Nephron progenitor cell (in vitro differentiated cells): ENCODE results near the gene KRTAP9-4.
"Not testable (repeated sequence)": the region's sequence is repeated elsewhere in the genome, so short reads cannot be mapped to it uniquely, and the experiment has no call there.

Experiments
- DNase-seq: peaks from one replicate; pipeline ENCODE4 v3.0.0; 2021
- H3K27ac Mint-ChIP-seq: 2 replicates; pipeline ENCODE4 v1.8.0; 2021; ENCODE audit warnings: mild to moderate bottlenecking, moderate library complexity, mixed read lengths
- H3K27me3 Mint-ChIP-seq: 2 replicates; pipeline ENCODE4 v1.8.0; 2021; ENCODE audit warnings: mild to moderate bottlenecking, low read depth, mixed read lengths; ENCODE audit not compliant: poor library complexity
- H3K36me3 Mint-ChIP-seq: 2 replicates; pipeline ENCODE4 v1.8.0; 2021; ENCODE audit warnings: low read depth, mixed read lengths
- H3K4me1 Mint-ChIP-seq: 2 replicates; pipeline ENCODE4 v1.8.0; 2021; ENCODE audit warnings: mixed read lengths
- H3K4me3 Mint-ChIP-seq: 2 replicates; pipeline ENCODE4 v1.8.0; 2021; ENCODE audit warnings: mild to moderate bottlenecking, moderate library complexity, mixed read lengths
- H3K9me3 Mint-ChIP-seq: 2 replicates; pipeline ENCODE4 v1.8.0; 2021; ENCODE audit warnings: mild to moderate bottlenecking, moderate library complexity, mixed read lengths
- TF ChIP-seq, protein P1 (sequence below): fragments of 200-600 bp; sonication (generic); IDR thresholded peaks from 2 replicates; pipeline ENCODE4 v1.5.0; 2021; ENCODE audit warnings: antibody characterized with exemption

KRTAP9-4 gene

DNA sequence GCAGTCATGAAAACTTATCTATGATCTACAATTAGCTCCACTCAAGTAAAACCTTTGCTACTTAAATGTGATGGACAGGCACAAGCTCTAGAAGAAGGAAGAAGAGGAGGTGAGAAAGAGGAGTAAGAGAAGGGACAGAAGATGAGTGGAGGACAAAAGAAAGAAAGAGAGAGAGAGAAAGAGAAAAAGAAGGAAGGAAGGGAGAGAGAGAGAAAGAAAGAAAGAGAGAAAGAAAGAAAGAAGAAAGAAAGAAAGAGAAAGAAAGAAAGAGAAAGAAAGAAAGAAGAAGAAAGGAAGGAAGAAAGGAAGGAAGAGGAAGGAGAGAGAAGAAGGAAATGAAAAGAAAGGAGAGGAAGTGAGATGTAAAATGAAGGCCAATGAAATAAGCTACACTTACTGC lies 19.4 kb upstream of the KRTAP9-4 start:
- no peaks in the 10 kb centered on the region for H3K4me1 Mint-ChIP-seq
- DNase-seq, result no peak
- H3K27ac Mint-ChIP-seq, result no peak overlapping the region
- TF ChIP-seq, protein P1, sequence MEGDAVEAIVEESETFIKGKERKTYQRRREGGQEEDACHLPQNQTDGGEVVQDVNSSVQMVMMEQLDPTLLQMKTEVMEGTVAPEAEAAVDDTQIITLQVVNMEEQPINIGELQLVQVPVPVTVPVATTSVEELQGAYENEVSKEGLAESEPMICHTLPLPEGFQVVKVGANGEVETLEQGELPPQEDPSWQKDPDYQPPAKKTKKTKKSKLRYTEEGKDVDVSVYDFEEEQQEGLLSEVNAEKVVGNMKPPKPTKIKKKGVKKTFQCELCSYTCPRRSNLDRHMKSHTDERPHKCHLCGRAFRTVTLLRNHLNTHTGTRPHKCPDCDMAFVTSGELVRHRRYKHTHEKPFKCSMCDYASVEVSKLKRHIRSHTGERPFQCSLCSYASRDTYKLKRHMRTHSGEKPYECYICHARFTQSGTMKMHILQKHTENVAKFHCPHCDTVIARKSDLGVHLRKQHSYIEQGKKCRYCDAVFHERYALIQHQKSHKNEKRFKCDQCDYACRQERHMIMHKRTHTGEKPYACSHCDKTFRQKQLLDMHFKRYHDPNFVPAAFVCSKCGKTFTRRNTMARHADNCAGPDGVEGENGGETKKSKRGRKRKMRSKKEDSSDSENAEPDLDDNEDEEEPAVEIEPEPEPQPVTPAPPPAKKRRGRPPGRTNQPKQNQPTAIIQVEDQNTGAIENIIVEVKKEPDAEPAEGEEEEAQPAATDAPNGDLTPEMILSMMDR, result no peak
- H3K36me3 Mint-ChIP-seq, result no peaks in the 10 kb centered on the region
- peaks cover 33% of the 10 kb centered on the region for H3K27me3 Mint-ChIP-seq
- H3K9me3 Mint-ChIP-seq, result no peaks in the 10 kb centered on the region
- H3K4me3 Mint-ChIP-seq, result no peak overlapping the region

DNA sequence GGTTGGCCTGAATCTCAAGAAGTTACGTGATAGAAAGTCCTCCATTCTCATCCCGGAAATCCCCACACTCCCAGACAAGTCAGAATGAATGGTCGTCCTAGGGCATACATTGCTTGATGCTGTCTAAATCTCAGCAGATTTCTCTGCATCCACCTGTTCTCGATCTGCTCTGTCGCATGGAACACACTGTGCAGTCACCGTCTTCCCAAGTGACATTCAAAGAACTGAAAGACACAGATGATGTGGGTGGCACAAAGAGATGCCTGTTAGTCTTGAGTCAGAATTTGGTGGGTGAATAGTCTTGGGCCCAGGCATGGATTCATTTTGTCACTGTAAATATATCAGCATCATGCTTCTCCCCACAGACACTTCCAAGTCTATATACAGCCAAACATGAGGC lies 17.8 kb upstream of the KRTAP9-4 start:
- DNase-seq, result no peak
- Mint-ChIP-seq H3K27ac (no peak overlapping the region), H3K36me3 (no peaks in the 10 kb centered on the region), H3K9me3 (no peaks in the 10 kb centered on the region), H3K27me3 (peaks cover 41% of the 10 kb centered on the region), H3K4me1 (no peaks in the 10 kb centered on the region), H3K4me3 (no peak overlapping the region)
- TF ChIP-seq, protein P1, result no peak

DNA sequence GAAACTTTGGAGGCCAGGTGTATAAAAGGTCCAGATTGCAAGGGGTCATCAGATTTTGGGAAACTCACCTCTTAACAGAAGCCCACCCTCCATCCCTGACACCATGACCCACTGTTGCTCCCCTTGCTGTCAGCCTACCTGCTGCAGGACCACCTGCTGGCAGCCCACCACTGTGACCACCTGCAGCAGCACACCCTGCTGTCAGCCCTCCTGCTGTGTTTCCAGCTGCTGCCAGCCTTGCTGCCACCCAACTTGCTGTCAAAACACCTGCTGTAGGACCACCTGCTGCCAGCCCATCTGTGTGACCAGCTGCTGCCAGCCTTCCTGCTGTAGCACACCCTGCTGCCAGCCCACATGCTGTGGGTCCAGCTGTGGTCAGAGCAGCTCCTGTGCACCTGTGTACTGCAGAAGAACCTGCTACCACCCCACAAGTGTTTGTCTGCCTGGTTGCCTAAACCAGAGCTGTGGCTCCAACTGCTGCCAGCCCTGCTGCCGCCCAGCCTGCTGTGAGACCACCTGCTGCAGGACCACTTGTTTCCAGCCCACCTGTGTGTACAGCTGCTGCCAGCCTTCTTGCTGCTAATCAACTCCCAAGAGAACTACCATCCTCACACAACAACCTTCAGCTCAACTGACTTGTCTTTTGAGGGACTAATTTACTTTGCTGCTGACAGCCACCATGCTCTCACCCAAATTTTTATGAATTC lies 16.9 kb upstream of the KRTAP9-4 start, which contains the start of gene KRTAP9-3:
KRTAP9-3 (plus strand) TSS at position 51 of the 707 bp plus-strand sequence; CDS start at position 104, 53 bp downstream.
- DNase-seq, H3K9me3 Mint-ChIP-seq, H3K4me1 Mint-ChIP-seq, H3K36me3 Mint-ChIP-seq, H3K27ac Mint-ChIP-seq, H3K4me3 Mint-ChIP-seq: not testable (repeated sequence)
- peaks cover 44% of the 10 kb centered on the region for H3K27me3 Mint-ChIP-seq

DNA sequence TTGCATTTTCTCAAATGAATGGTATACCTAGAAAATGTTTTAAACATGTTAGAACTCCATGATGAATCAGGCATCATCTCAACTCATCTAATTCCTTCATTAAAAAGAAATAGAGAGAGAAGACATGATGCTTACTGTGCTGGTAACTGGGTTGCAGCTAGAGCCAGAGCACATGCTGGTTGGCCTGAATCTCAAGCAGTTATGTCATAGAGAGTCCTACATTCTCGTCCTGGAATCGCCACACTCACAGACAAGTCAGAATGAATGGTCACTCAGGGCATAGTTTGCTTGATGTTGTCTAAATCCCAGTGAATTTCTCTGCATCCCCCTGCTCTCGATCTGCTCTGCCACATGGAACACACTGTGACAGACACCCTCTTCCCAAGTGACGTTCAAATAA lies 12.4 kb upstream of the KRTAP9-4 start:
- Mint-ChIP-seq H3K27me3 (peaks cover 27% of the 10 kb centered on the region), H3K9me3 (peaks cover 12% of the 10 kb centered on the region)
- not testable (repeated sequence) for H3K27ac Mint-ChIP-seq, H3K36me3 Mint-ChIP-seq, H3K4me1 Mint-ChIP-seq, DNase-seq, H3K4me3 Mint-ChIP-seq

DNA sequence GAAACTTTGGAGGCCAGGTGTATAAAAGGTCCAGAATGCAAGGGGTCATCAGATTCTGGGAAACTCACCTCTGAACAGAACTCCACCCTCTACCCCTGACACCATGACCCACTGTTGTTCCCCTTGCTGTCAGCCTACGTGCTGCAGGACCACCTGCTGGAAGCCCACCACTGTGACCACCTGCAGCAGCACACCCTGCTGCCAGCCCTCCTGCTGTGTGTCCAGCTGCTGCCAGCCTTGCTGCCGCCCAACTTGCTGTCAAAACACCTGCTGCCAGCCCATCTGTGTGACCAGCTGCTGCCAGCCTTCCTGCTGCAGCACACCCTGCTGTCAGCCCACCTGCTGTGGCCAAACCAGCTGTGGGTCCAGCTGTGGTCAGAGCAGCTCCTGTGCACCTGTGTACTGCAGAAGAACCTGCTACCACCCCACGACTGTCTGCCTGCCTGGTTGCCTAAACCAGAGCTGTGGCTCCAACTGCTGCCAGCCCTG lies 11.5 kb upstream of the KRTAP9-4 start, which contains the start of gene KRTAP9-8:
KRTAP9-8 (plus strand) TSS at position 51 of the 489 bp plus-strand sequence; CDS start at position 104, 53 bp downstream.
- H3K36me3 Mint-ChIP-seq, H3K27ac Mint-ChIP-seq, H3K4me3 Mint-ChIP-seq, DNase-seq, H3K4me1 Mint-ChIP-seq: not testable (repeated sequence)
- H3K27me3 Mint-ChIP-seq, result peaks cover 31% of the 10 kb centered on the region
- peaks cover 12% of the 10 kb centered on the region for H3K9me3 Mint-ChIP-seq

DNA sequence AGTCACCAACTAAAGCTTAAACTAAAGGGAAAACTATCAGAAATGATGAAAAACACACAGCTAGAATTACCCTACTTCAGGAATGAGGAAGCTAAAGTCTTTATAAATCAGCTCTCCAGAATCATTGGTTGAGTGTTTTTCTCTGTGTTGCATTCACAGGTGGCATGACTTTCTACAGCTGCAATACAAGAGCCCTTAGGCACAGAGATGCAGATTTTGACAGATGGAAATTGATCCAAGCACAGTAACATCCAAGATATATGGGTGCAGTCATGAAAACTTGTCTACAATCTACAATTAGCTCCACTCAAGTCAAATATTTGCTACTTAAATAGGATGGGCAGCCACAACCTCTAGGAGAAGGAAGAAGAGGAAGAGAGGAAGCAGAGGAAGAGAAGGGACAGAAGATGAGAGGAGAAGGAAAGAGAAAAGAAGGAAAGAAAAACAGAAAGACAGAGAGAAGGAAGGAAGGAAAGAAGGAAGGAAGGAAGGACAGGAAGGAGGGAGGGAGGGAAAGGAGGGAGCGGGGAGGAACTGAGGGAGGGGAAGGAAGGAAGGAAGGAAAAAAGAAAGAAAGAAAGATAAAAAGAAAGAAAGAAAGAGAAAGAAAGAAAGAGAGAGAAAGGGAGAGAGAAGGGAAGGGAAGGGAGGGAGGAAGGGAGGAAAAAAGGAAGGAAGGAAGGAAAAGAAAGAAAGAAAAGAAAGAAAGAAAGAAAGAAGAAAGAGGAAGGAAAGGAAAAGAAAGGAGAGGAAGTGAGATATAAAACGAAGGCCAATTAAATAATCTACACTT lies 2.3 kb upstream of the KRTAP9-4 start:
- H3K4me3 Mint-ChIP-seq, H3K9me3 Mint-ChIP-seq, H3K4me1 Mint-ChIP-seq, H3K27ac Mint-ChIP-seq, H3K36me3 Mint-ChIP-seq, DNase-seq: not testable (repeated sequence)
- peaks cover 64% of the 10 kb centered on the region for H3K27me3 Mint-ChIP-seq

DNA sequence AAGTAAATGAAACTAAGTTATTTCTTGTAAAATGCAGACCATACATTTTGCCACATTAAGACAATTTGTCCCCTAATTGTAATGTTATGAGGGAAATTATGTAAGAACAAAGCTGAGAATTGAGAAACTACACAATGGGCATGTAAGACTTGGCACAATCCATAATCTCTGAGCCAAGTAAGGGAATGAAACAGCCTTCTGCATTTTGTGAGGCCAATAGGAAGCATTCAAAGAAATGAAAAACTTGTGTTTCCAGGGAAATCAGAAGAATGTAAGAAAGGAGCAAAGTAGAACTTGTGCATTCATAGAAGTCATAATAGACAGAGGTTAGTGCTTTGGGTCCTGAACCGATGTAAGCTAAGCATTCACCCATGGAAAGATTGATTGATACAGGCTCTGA lies 1.8 kb downstream of the KRTAP9-4 start:
- H3K4me3 Mint-ChIP-seq, result no peak overlapping the region
- TF ChIP-seq, protein P1, result no peak
- no peak overlapping the region for H3K27ac Mint-ChIP-seq
- H3K4me1 Mint-ChIP-seq, result no peaks in the 10 kb centered on the region
- no peaks in the 10 kb centered on the region for H3K9me3 Mint-ChIP-seq
- no peak for DNase-seq
- H3K27me3 Mint-ChIP-seq, result peaks cover 74% of the 10 kb centered on the region
- no peaks in the 10 kb centered on the region for H3K36me3 Mint-ChIP-seq
